ENCODE measurements around the gene SLK. TPM values are rescaled to one million over a fixed set of nuclear protein-coding genes. Genes with fewer than 3 reads are reported as not detected.

SLK gene
- total RNA-seq, 1 donor from 2014 or later, result 36.1 TPM

GRCh38 chr10:103932271-103932670 lies 34.7 kb upstream of the SLK start:
- intact Hi-C loops (cut with micrococcal nuclease), result no loop called here
- no peak overlapping the region for H3K27ac ChIP-seq (replicated peaks)
- no peaks in the 10 kb centered on the region for H3K27me3 ChIP-seq (ENCODE audit: low read depth)
- DNase-seq, result no peak
- peaks cover 8% of the 10 kb centered on the region for H3K4me1 ChIP-seq
- no peak overlapping the region for H3K4me3 ChIP-seq
- no peak for TF ChIP-seq CTCF (IDR thresholded peaks at IDR 0.05; ENCODE audit: borderline replicate concordance)
- no peaks in the 10 kb centered on the region for H3K36me3 ChIP-seq
- no peaks in the 10 kb centered on the region for H3K9me3 ChIP-seq (replicated peaks)

GRCh38 chr10:103932971-103933370 lies 34.0 kb upstream of the SLK start:
- Histone ChIP-seq H3K27me3 (ENCODE audit: low read depth) (no peaks in the 10 kb centered on the region), H3K4me1 (peaks cover 8% of the 10 kb centered on the region), H3K9me3 (replicated peaks) (no peaks in the 10 kb centered on the region), H3K36me3 (no peaks in the 10 kb centered on the region), H3K4me3 (no peak overlapping the region), H3K27ac (replicated peaks) (no peak overlapping the region)
- intact Hi-C loops (cut with micrococcal nuclease), result no loop called here
- no peak for DNase-seq
- TF ChIP-seq CTCF (IDR thresholded peaks at IDR 0.05; ENCODE audit: borderline replicate concordance), result no peak

- Histone ChIP-seq H3K36me3 (no peaks in the 10 kb centered on the region), H3K4me3 (no peak overlapping the region), H3K27me3 (ENCODE audit: low read depth) (no peaks in the 10 kb centered on the region), H3K4me1 (peaks cover 8% of the 10 kb centered on the region), H3K9me3 (replicated peaks) (no peaks in the 10 kb centered on the region), H3K27ac (replicated peaks) (no peak overlapping the region)
- no peak for TF ChIP-seq CTCF (IDR thresholded peaks at IDR 0.05; ENCODE audit: borderline replicate concordance)
- DNase-seq, result no peak
- intact Hi-C loops (cut with micrococcal nuclease), result no loop called here
These were observed 33.3 kb upstream of the SLK start for GRCh38 chr10:103933557-103934121.

- Histone ChIP-seq H3K4me1 (peaks cover 8% of the 10 kb centered on the region), H3K36me3 (no peaks in the 10 kb centered on the region), H3K4me3 (no peak overlapping the region), H3K9me3 (replicated peaks) (no peaks in the 10 kb centered on the region), H3K27ac (replicated peaks) (no peak overlapping the region), H3K27me3 (ENCODE audit: low read depth) (no peaks in the 10 kb centered on the region)
- intact Hi-C loops (cut with micrococcal nuclease), result no loop called here
- no peak for DNase-seq
- no peak for TF ChIP-seq CTCF (IDR thresholded peaks at IDR 0.05; ENCODE audit: borderline replicate concordance)
These were observed 32.6 kb upstream of the SLK start for GRCh38 chr10:103934308-103934707.

GRCh38 chr10:103936022-103936421 lies 30.9 kb upstream of the SLK start:
- no peak for DNase-seq
- intact Hi-C loops (cut with micrococcal nuclease), result no loop called here
- no peak for TF ChIP-seq CTCF (IDR thresholded peaks at IDR 0.05; ENCODE audit: borderline replicate concordance)

More at GRCh38 chr10:103936022-103936421, 30.9 kb upstream of the SLK start:
- H3K4me1 ChIP-seq, result peaks cover 8% of the 10 kb centered on the region
- H3K36me3 ChIP-seq, result no peaks in the 10 kb centered on the region
- H3K27me3 ChIP-seq (ENCODE audit: low read depth), result no peaks in the 10 kb centered on the region
- no peak overlapping the region for H3K4me3 ChIP-seq
- H3K27ac ChIP-seq (replicated peaks), result no peak overlapping the region
- H3K9me3 ChIP-seq (replicated peaks), result no peaks in the 10 kb centered on the region

Data from left ventricle myocardium inferior (tissue), 1 donor.